22Rv1 (cell line): ENCODE results near the gene TUBB.

ENCODE experiments used
- ZFX ChIP-seq: fragments of 450-650 bp; IDR thresholded peaks from 2 replicates; pipeline ENCODE4 v1.6.1; 2017; ENCODE audit warnings: antibody characterized with exemption, borderline replicate concordance
- TF ChIP-seq, protein P1 (sequence below): fragments of 450-650 bp; IDR thresholded peaks from 2 replicates; pipeline ENCODE4 v1.5.1; 2017; ENCODE audit warnings: mild to moderate bottlenecking

GRCh38 chr6:30770592-30770991 is 50.4 kb downstream of the TUBB start:
- TF ChIP-seq, protein P1, sequence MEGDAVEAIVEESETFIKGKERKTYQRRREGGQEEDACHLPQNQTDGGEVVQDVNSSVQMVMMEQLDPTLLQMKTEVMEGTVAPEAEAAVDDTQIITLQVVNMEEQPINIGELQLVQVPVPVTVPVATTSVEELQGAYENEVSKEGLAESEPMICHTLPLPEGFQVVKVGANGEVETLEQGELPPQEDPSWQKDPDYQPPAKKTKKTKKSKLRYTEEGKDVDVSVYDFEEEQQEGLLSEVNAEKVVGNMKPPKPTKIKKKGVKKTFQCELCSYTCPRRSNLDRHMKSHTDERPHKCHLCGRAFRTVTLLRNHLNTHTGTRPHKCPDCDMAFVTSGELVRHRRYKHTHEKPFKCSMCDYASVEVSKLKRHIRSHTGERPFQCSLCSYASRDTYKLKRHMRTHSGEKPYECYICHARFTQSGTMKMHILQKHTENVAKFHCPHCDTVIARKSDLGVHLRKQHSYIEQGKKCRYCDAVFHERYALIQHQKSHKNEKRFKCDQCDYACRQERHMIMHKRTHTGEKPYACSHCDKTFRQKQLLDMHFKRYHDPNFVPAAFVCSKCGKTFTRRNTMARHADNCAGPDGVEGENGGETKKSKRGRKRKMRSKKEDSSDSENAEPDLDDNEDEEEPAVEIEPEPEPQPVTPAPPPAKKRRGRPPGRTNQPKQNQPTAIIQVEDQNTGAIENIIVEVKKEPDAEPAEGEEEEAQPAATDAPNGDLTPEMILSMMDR, result no peak
- TF ChIP-seq ZFX, result no peak
